ENCODE results near the gene SLC2A13. TPM values are rescaled to one million over a fixed set of nuclear protein-coding genes. Genes with fewer than 3 reads are reported as not detected.
"Not testable (repeated sequence)": the region's sequence is repeated elsewhere in the genome, so short reads cannot be mapped to it uniquely, and the experiment has no call there.

Gene SLC2A13
- total RNA-seq, 6 experiments from 2014 or later, result 5.2 to 11.7 (median 8.7) TPM

- Histone ChIP-seq H3K4me3 (no peak overlapping the region), H3K36me3 (no peaks in the 10 kb centered on the region), H3K27me3 (no peaks in the 10 kb centered on the region), H3K4me1 (no peaks in the 10 kb centered on the region), H3K27ac (no peak overlapping the region), H3K9me3 (no peaks in the 10 kb centered on the region)
- no peak for DNase-seq
- intact Hi-C loops (cut with DNase I), result no loop called here
- WGBS (ENCODE audit: insufficient coverage, low coverage, low lambda C conversion rate, missing lambda C conversion rate), result 44% methylated on average over 2 of the region's 2 CpGs
- no peak for TF ChIP-seq POLR2A (IDR thresholded peaks at IDR 0.05)
- no peak for TF ChIP-seq CTCF (IDR thresholded peaks at IDR 0.05)
- ATAC-seq, result no peak
These were observed 291.3 kb downstream of the SLC2A13 start for GRCh38 chr12:39814626-39815025.

DNA sequence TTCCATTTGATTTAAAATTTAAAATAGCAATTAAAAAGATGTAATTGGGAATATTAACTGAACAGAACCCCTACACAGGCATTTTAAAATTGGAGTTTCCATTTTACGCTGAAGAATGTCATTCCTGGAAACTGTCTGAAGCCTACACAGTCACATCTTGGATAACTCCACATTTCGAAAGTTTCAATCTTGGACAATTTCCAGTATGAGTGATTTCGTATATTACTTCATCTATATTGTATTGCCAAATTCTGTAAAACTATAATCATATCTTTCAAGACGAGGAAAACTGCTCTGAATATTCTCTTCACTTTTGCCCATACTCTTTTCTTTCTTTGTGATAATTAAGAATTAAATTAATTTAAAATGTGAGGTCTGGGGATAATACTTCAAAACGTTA, 292.1 kb downstream of the SLC2A13 start:
- no peaks in the 10 kb centered on the region for H3K9me3 ChIP-seq
- H3K36me3 ChIP-seq, result no peaks in the 10 kb centered on the region
- DNase-seq (no peak), ATAC-seq (peak in 2 of 4 donors; percentile 31 to 44)
- no peak overlapping the region for H3K4me3 ChIP-seq
- WGBS (ENCODE audit: insufficient coverage, low coverage, low lambda C conversion rate, missing lambda C conversion rate), result 50% methylated on average over 5 of the region's 5 CpGs
- H3K27me3 ChIP-seq, result no peaks in the 10 kb centered on the region
- H3K27ac ChIP-seq, result no peak overlapping the region
- intact Hi-C loops (cut with DNase I), result no loop called here
- TF ChIP-seq CTCF (IDR thresholded peaks at IDR 0.05), result no peak
- no peak for TF ChIP-seq POLR2A (IDR thresholded peaks at IDR 0.05)
- H3K4me1 ChIP-seq, result no peaks in the 10 kb centered on the region

DNA sequence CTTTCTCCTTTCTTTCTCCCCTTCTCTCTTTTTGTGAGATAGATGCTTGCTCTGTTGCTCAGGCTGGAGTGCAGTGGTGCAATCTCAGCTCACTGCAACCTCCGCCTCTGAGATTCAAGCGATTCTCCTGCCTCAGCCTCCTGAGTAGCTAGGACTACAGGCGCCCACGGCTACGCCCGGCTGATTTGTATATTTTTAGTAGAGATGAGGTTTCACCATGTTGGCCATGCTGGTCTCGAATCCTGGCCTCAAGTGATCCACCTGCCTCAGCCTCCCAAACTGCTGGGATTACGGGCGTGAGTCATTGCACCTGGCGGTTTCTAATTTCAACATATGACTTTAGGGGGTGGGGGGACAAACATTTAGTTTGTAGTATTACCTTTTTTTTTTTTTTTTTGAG, 293.4 kb downstream of the SLC2A13 start:
- H3K4me3 ChIP-seq; ATAC-seq; H3K27ac ChIP-seq; H3K27me3 ChIP-seq; DNase-seq; H3K4me1 ChIP-seq; H3K36me3 ChIP-seq; intact Hi-C loops (cut with DNase I); H3K9me3 ChIP-seq: not testable (repeated sequence)
- WGBS (ENCODE audit: insufficient coverage, low coverage, low lambda C conversion rate, missing lambda C conversion rate), result 99% methylated on average over 9 of the region's 10 CpGs

GRCh38 chr12:39807043-39807442, 298.8 kb downstream of the SLC2A13 start:
- H3K27ac ChIP-seq, result no peak overlapping the region
- H3K36me3 ChIP-seq, result no peaks in the 10 kb centered on the region
- H3K4me1 ChIP-seq, result peaks cover 0 to 12% (median 6%) of the 10 kb centered on the region in 4 donors
- no peaks in the 10 kb centered on the region for H3K27me3 ChIP-seq
- TF ChIP-seq CTCF (IDR thresholded peaks at IDR 0.05), result no peak
- TF ChIP-seq POLR2A (IDR thresholded peaks at IDR 0.05), result no peak
- intact Hi-C loops (cut with DNase I), result no loop called here
- ATAC-seq (no peak), DNase-seq (no peak)
- H3K4me3 ChIP-seq, result no peak overlapping the region
- H3K9me3 ChIP-seq, result no peaks in the 10 kb centered on the region
- 90% methylated on average over 5 of the region's 5 CpGs for WGBS (ENCODE audit: insufficient coverage, low coverage, low lambda C conversion rate, missing lambda C conversion rate)

- peak; percentile 56 to 75 (median 63) for ATAC-seq
- Histone ChIP-seq H3K27ac (peak overlapping the region; percentile 7 to 70 (median 41)), H3K27me3 (no peaks in the 10 kb centered on the region), H3K4me1 (peaks cover 0 to 12% (median 6%) of the 10 kb centered on the region in 4 donors), H3K4me3 (peak overlapping the region in 1 of 3 donors; percentile 6), H3K9me3 (no peaks in the 10 kb centered on the region), H3K36me3 (no peaks in the 10 kb centered on the region)
- DNase-seq, result no peak
- TF ChIP-seq POLR2A (IDR thresholded peaks at IDR 0.05), result no peak
- no peak for TF ChIP-seq CTCF (IDR thresholded peaks at IDR 0.05)
- whole genome bisulfite sequencing (ENCODE audit: insufficient coverage, low coverage, low lambda C conversion rate, missing lambda C conversion rate), result 45% methylated on average over 2 of the region's 2 CpGs
- intact Hi-C loops (cut with DNase I), result no loop called here
These were observed 300.2 kb downstream of the SLC2A13 start for GRCh38 chr12:39805651-39806050.
